T-helper 17 cell (primary cell): Measurements from ENCODE around the gene APOL3. TPM values are rescaled to one million over a fixed set of nuclear protein-coding genes. Genes with fewer than 3 reads are reported as not detected.
"Not testable (repeated sequence)": the region's sequence is repeated elsewhere in the genome, so short reads cannot be mapped to it uniquely, and the experiment has no call there.

ENCODE experiments used
- ATAC-seq: fragments of 150-1000 bp; cut with Tn5 transposase; 2 replicates; pipeline ENCODE4 v1.10.0; 2021; ENCODE audit warnings: mild to moderate bottlenecking, moderate library complexity
- DNase-seq, 3 donors: peaks; one replicate each; pipeline versions ENCODE4 v3.0.0 to v3.0.0-alpha.2; 2020 to 2021
- H3K9me3 ChIP-seq: one replicate; pipeline ENCODE4 v1.7.0; 2013; ENCODE audit warnings: low read length, mild to moderate bottlenecking; ENCODE audit not compliant: control insufficient read depth, poor library complexity, severe bottlenecking
- H3K27ac Mint-ChIP-seq: one replicate; pipeline ENCODE4 v1.8.0; 2022; ENCODE audit warnings: mild to moderate bottlenecking, moderate library complexity, mixed read lengths
- H3K27me3 Mint-ChIP-seq: one replicate; pipeline ENCODE4 v1.8.0; 2022; ENCODE audit warnings: mixed read lengths
- H3K36me3 Mint-ChIP-seq: one replicate; pipeline ENCODE4 v1.8.0; 2022; ENCODE audit warnings: low read depth, mixed read lengths
- H3K4me1 Mint-ChIP-seq: one replicate; pipeline ENCODE4 v1.8.0; 2022; ENCODE audit warnings: mild to moderate bottlenecking, mixed read lengths
- H3K4me3 Mint-ChIP-seq: one replicate; pipeline ENCODE4 v1.8.0; 2022; ENCODE audit warnings: mild to moderate bottlenecking, moderate library complexity, mixed read lengths
- total RNA-seq, 4 donors: library from RNA in 2 of 4; stranded (reverse) in 2 of 4; gene quantifications; one replicate each; pipeline ENCODE4 v1.2.3 and lab custom pipeline; 2022 to 2026

The APOL3 gene
- total RNA-seq, 2 donors from 2014 or later: 229 to 265 TPM

GRCh38 chr22:36151006-36151595 lies 9.5 kb downstream of the APOL3 start:
- Mint-ChIP-seq H3K27ac (peak overlapping the region; percentile 100), H3K4me1 (peaks cover 52% of the 10 kb centered on the region), H3K4me3 (peak overlapping the region; percentile 61), H3K36me3 (peaks cover 17% of the 10 kb centered on the region), H3K27me3 (no peaks in the 10 kb centered on the region)
- DNase-seq (no peak), ATAC-seq (no peak)
- H3K9me3 ChIP-seq: no peaks in the 10 kb centered on the region

- H3K36me3 Mint-ChIP-seq: peaks cover 17% of the 10 kb centered on the region
- DNase-seq (no peak), ATAC-seq (no peak)
- peak overlapping the region; percentile 100 for H3K27ac Mint-ChIP-seq
- H3K27me3 Mint-ChIP-seq: no peaks in the 10 kb centered on the region
- H3K4me1 Mint-ChIP-seq: peaks cover 46% of the 10 kb centered on the region
- no peak overlapping the region for H3K4me3 Mint-ChIP-seq
- no peaks in the 10 kb centered on the region for H3K9me3 ChIP-seq
Observed at GRCh38 chr22:36149441-36149840, 11.1 kb downstream of the APOL3 start.

GRCh38 chr22:36148411-36148810 lies 12.1 kb downstream of the APOL3 start:
- DNase-seq: no peak
- H3K36me3 Mint-ChIP-seq: peaks cover 15% of the 10 kb centered on the region
- no peaks in the 10 kb centered on the region for H3K9me3 ChIP-seq
- ATAC-seq: no peak
- peaks cover 39% of the 10 kb centered on the region for H3K4me1 Mint-ChIP-seq
- H3K27me3 Mint-ChIP-seq: no peaks in the 10 kb centered on the region
- peak overlapping the region; percentile 100 for H3K27ac Mint-ChIP-seq
- H3K4me3 Mint-ChIP-seq: peak overlapping the region; percentile 45

- H3K4me1 Mint-ChIP-seq: peaks cover 42% of the 10 kb centered on the region
- DNase-seq: no peak
- H3K4me3 Mint-ChIP-seq: peak overlapping the region; percentile 33
- no peak for ATAC-seq
- peaks cover 15% of the 10 kb centered on the region for H3K36me3 Mint-ChIP-seq
- no peaks in the 10 kb centered on the region for H3K27me3 Mint-ChIP-seq
- peak overlapping the region; percentile 49 for H3K27ac Mint-ChIP-seq
- H3K9me3 ChIP-seq: no peaks in the 10 kb centered on the region
Observed at GRCh38 chr22:36147196-36147791, 13.3 kb downstream of the APOL3 start.

- H3K4me1 Mint-ChIP-seq: peaks cover 31% of the 10 kb centered on the region
- H3K4me3 Mint-ChIP-seq: peak overlapping the region; percentile 28
- H3K36me3 Mint-ChIP-seq: peaks cover 16% of the 10 kb centered on the region
- DNase-seq (no peak), ATAC-seq (no peak)
- no peaks in the 10 kb centered on the region for H3K27me3 Mint-ChIP-seq
- peak overlapping the region; percentile 90 for H3K27ac Mint-ChIP-seq
- no peaks in the 10 kb centered on the region for H3K9me3 ChIP-seq
Observed at GRCh38 chr22:36145881-36146280, 14.7 kb downstream of the APOL3 start.

GRCh38 chr22:36144886-36145541 lies 15.5 kb downstream of the APOL3 start:
- peaks cover 21% of the 10 kb centered on the region for H3K36me3 Mint-ChIP-seq
- H3K9me3 ChIP-seq: no peaks in the 10 kb centered on the region
- no peak for DNase-seq
- no peaks in the 10 kb centered on the region for H3K27me3 Mint-ChIP-seq
- peak overlapping the region; percentile 90 for H3K27ac Mint-ChIP-seq
- H3K4me1 Mint-ChIP-seq: peaks cover 27% of the 10 kb centered on the region
- ATAC-seq: peak; percentile 59
- no peak overlapping the region for H3K4me3 Mint-ChIP-seq

- no peaks in the 10 kb centered on the region for H3K9me3 ChIP-seq
- Mint-ChIP-seq H3K27ac (peak overlapping the region; percentile 90), H3K27me3 (no peaks in the 10 kb centered on the region), H3K4me3 (no peak overlapping the region), H3K4me1 (peaks cover 27% of the 10 kb centered on the region), H3K36me3 (peaks cover 21% of the 10 kb centered on the region)
- no peak for DNase-seq
- no peak for ATAC-seq
Observed at GRCh38 chr22:36143956-36144355, 16.6 kb downstream of the APOL3 start.

GRCh38 chr22:36143066-36143815 lies 17.3 kb downstream of the APOL3 start:
- peaks cover 20% of the 10 kb centered on the region for H3K36me3 Mint-ChIP-seq
- H3K27me3 Mint-ChIP-seq: no peaks in the 10 kb centered on the region
- H3K4me3 Mint-ChIP-seq: peak overlapping the region; percentile 19
- DNase-seq (no peak), ATAC-seq (no peak)
- H3K4me1 Mint-ChIP-seq: peaks cover 26% of the 10 kb centered on the region
- H3K27ac Mint-ChIP-seq: peak overlapping the region; percentile 83
- H3K9me3 ChIP-seq: no peaks in the 10 kb centered on the region

GRCh38 chr22:36141481-36141880 lies 19.1 kb downstream of the APOL3 start:
- H3K4me1 Mint-ChIP-seq: peaks cover 22% of the 10 kb centered on the region
- DNase-seq: no peak
- H3K9me3 ChIP-seq: no peaks in the 10 kb centered on the region
- H3K36me3 Mint-ChIP-seq: peaks cover 12% of the 10 kb centered on the region
- no peak for ATAC-seq
- no peaks in the 10 kb centered on the region for H3K27me3 Mint-ChIP-seq
- H3K27ac Mint-ChIP-seq: peak overlapping the region; percentile 91
- peak overlapping the region; percentile 15 for H3K4me3 Mint-ChIP-seq

- peak; percentile 20 for ATAC-seq
- H3K4me3 Mint-ChIP-seq, H3K9me3 ChIP-seq, DNase-seq, H3K27me3 Mint-ChIP-seq: not testable (repeated sequence)
- Mint-ChIP-seq H3K36me3 (peaks cover 12% of the 10 kb centered on the region), H3K4me1 (peaks cover 28% of the 10 kb centered on the region), H3K27ac (peak overlapping the region; percentile 91)
Observed at GRCh38 chr22:36138709-36139108, 21.8 kb downstream of the APOL3 start.

- Mint-ChIP-seq H3K4me1 (peaks cover 28% of the 10 kb centered on the region), H3K27ac (peak overlapping the region; percentile 72), H3K27me3 (no peaks in the 10 kb centered on the region), H3K4me3 (no peak overlapping the region), H3K36me3 (peaks cover 12% of the 10 kb centered on the region)
- no peaks in the 10 kb centered on the region for H3K9me3 ChIP-seq
- ATAC-seq: no peak
- no peak for DNase-seq
Observed at GRCh38 chr22:36136988-36137387, 23.6 kb downstream of the APOL3 start.

- Mint-ChIP-seq H3K4me3 (no peak overlapping the region), H3K27ac (no peak overlapping the region), H3K36me3 (peaks cover 10% of the 10 kb centered on the region), H3K27me3 (no peaks in the 10 kb centered on the region), H3K4me1 (peaks cover 28% of the 10 kb centered on the region)
- no peak for DNase-seq
- no peaks in the 10 kb centered on the region for H3K9me3 ChIP-seq
- ATAC-seq: no peak
Observed at GRCh38 chr22:36136475-36136874, 24.1 kb downstream of the APOL3 start.

GRCh38 chr22:36135306-36135980 lies 25.1 kb downstream of the APOL3 start:
- ATAC-seq (no peak), DNase-seq (no peak)

More at GRCh38 chr22:36135306-36135980, 25.1 kb downstream of the APOL3 start:
- H3K9me3 ChIP-seq: no peaks in the 10 kb centered on the region
- peaks cover 2% of the 10 kb centered on the region for H3K36me3 Mint-ChIP-seq
- peaks cover 26% of the 10 kb centered on the region for H3K4me1 Mint-ChIP-seq
- no peak overlapping the region for H3K4me3 Mint-ChIP-seq
- peak overlapping the region; percentile 84 for H3K27ac Mint-ChIP-seq
- H3K27me3 Mint-ChIP-seq: peaks cover 4% of the 10 kb centered on the region
